HG03103 (cell line): ENCODE data around the gene ARHGAP32.
"Not testable (repeated sequence)": the region's sequence is repeated elsewhere in the genome, so short reads cannot be mapped to it uniquely, and the experiment has no call there.

Experiments used
- ATAC-seq: cut with Tn5 transposase; IDR thresholded peaks from one replicate; pipeline ENCODE4 v1.9.1; 2021; ENCODE audit warnings: low read depth; ENCODE audit not compliant: unreplicated experiment

Gene ARHGAP32

GRCh38 chr11:129041611-129042018 is 150.5 kb downstream of the ARHGAP32 start:
- ATAC-seq, result no peak

GRCh38 chr11:129040934-129041333 is 151.2 kb downstream of the ARHGAP32 start:
- no peak for ATAC-seq

- ATAC-seq, result no peak
Measured at GRCh38 chr11:129035244-129035643, 156.9 kb downstream of the ARHGAP32 start.

- no peak for ATAC-seq
Measured at GRCh38 chr11:129034001-129034400, 158.1 kb downstream of the ARHGAP32 start.

GRCh38 chr11:129023968-129024676 is 168.0 kb downstream of the ARHGAP32 start:
- no peak for ATAC-seq

GRCh38 chr11:129021295-129021694 is 170.8 kb downstream of the ARHGAP32 start:
- no peak for ATAC-seq

GRCh38 chr11:129018991-129019390 is 173.1 kb downstream of the ARHGAP32 start:
- no peak for ATAC-seq

GRCh38 chr11:129018126-129018525 is 174.0 kb downstream of the ARHGAP32 start:
- ATAC-seq, result no peak

- ATAC-seq, result no peak
Measured at GRCh38 chr11:129013737-129014475, 178.2 kb downstream of the ARHGAP32 start.

GRCh38 chr11:129012880-129013279 is 179.2 kb downstream of the ARHGAP32 start:
- ATAC-seq, result no peak

GRCh38 chr11:129006161-129006560 is 186.0 kb downstream of the ARHGAP32 start:
- ATAC-seq, result no peak

- ATAC-seq, result not testable (repeated sequence)
Measured at GRCh38 chr11:128999165-128999564, 193.0 kb downstream of the ARHGAP32 start.

- ATAC-seq, result no peak
Measured at GRCh38 chr11:128988242-128988970, 203.7 kb downstream of the ARHGAP32 start.

GRCh38 chr11:128985880-128986279 is 206.2 kb downstream of the ARHGAP32 start:
- no peak for ATAC-seq

GRCh38 chr11:128983023-128983422 is 209.1 kb downstream of the ARHGAP32 start:
- no peak for ATAC-seq

- ATAC-seq, result no peak
Measured at GRCh38 chr11:128981254-128981653, 210.9 kb downstream of the ARHGAP32 start.

GRCh38 chr11:128970598-128971190 is 221.4 kb downstream of the ARHGAP32 start:
- no peak for ATAC-seq

- ATAC-seq, result no peak
Measured at GRCh38 chr11:128968916-128969315, 223.2 kb downstream of the ARHGAP32 start.

- no peak for ATAC-seq
Measured at GRCh38 chr11:128967578-128967977, 224.5 kb downstream of the ARHGAP32 start.

- peak; percentile 98 for ATAC-seq
Measured at GRCh38 chr11:128965485-128965884, 226.6 kb downstream of the ARHGAP32 start.

- ATAC-seq, result no peak
Measured at GRCh38 chr11:128964463-128964930, 227.6 kb downstream of the ARHGAP32 start.
